Keratinocyte (primary cell): ENCODE measurements around the gene ZFP36. TPM values are rescaled to one million over a fixed set of nuclear protein-coding genes. Genes with fewer than 3 reads are reported as not detected.

Source experiments
- DNase-seq: peaks from one replicate; pipeline ENCODE4 v3.0.0-alpha.2; 2011; ENCODE audit warnings: low read depth, missing footprints, low spot score
- FAIRE-seq: peaks from 2 replicates; lab custom pipeline; 2011; peaks lifted over from hg19 to GRCh38; lab: Jason Lieb, UNC
- H2AFZ ChIP-seq: 2 replicates; pipeline ENCODE4 v1.6.0; 2012; ENCODE audit warnings: low read length, control low read depth, inconsistent platforms; ENCODE audit not compliant: control insufficient read depth
- H3K27ac ChIP-seq: 2 replicates; pipeline ENCODE4 v1.5.1; 2011; ENCODE audit warnings: low read length; ENCODE audit not compliant: control insufficient read depth, insufficient read depth
- H3K27me3 ChIP-seq: 3 replicates; pipeline ENCODE4 v1.6.0; 2011; ENCODE audit warnings: low read length; ENCODE audit not compliant: control insufficient read depth, insufficient read depth; ENCODE audit errors: extremely low read depth
- H3K36me3 ChIP-seq, 2 experiments: 2 replicates in 1 of 2; 3 replicates in 1 of 2; pipeline ENCODE4 v1.5.1; 2011; ENCODE audit warnings: low read length in 2 of 2, mild to moderate bottlenecking in 1 of 2; ENCODE audit not compliant: control insufficient read depth in 2 of 2, insufficient read depth in 2 of 2; ENCODE audit errors: extremely low read depth in 1 of 2
- H3K4me1 ChIP-seq: 3 replicates; pipeline ENCODE4 v1.5.1; 2011; ENCODE audit warnings: low read length; ENCODE audit not compliant: control insufficient read depth, insufficient read depth; ENCODE audit errors: extremely low read depth
- H3K4me2 ChIP-seq: 3 replicates; pipeline ENCODE4 v1.6.0; 2011; ENCODE audit warnings: low read depth, low read length; ENCODE audit not compliant: control insufficient read depth, insufficient read depth; ENCODE audit errors: extremely low read depth
- H3K4me3 ChIP-seq, 3 experiments: fragments of 200-600 bp in 1 of 3; sonication (generic) in 1 of 3; 2 replicates in 2 of 3; 3 replicates in 1 of 3; pipeline ENCODE4 v1.5.1; 2011 to 2016; ENCODE audit warnings: low read length in 3 of 3, mild to moderate bottlenecking in 3 of 3, control low read depth in 2 of 3, inconsistent platforms in 1 of 3, low read depth in 1 of 3, mixed read lengths in 1 of 3, mixed run types in 1 of 3, moderate library complexity in 1 of 3; ENCODE audit not compliant: control insufficient read depth in 2 of 3, insufficient read depth in 2 of 3; ENCODE audit errors: extremely low read depth in 1 of 3
- H3K79me2 ChIP-seq: 2 replicates; pipeline ENCODE4 v1.6.0; 2012; ENCODE audit warnings: low read length; ENCODE audit not compliant: control insufficient read depth, insufficient read depth
- H3K9ac ChIP-seq: 3 replicates; pipeline ENCODE4 v1.6.0; 2011; ENCODE audit warnings: low read length; ENCODE audit not compliant: control insufficient read depth, insufficient read depth; ENCODE audit errors: extremely low read depth
- H3K9me1 ChIP-seq: 3 replicates; pipeline ENCODE4 v1.6.0; 2011; ENCODE audit warnings: low read length; ENCODE audit not compliant: control insufficient read depth, insufficient read depth; ENCODE audit errors: extremely low read depth
- H3K9me3 ChIP-seq: 2 replicates; pipeline ENCODE4 v1.5.1; 2012; ENCODE audit warnings: low read depth, low read length; ENCODE audit not compliant: control insufficient read depth
- H4K20me1 ChIP-seq: 3 replicates; pipeline ENCODE4 v1.6.0; 2011; ENCODE audit warnings: low read length; ENCODE audit not compliant: control insufficient read depth, insufficient read depth; ENCODE audit errors: extremely low read depth
- EZH2 ChIP-seq: IDR thresholded peaks from one replicate; pipeline ENCODE4 v1.6.1; 2012; ENCODE audit warnings: inconsistent platforms, mild to moderate bottlenecking, low read length, moderate library complexity
- dilution Hi-C: fragments of 300-500 bp; cut with MboI; formaldehyde crosslinking; loops from one replicate; pipeline ENCODE4 v1.7.0; 2020; ENCODE audit warnings: low sequenced_read_pairs; ENCODE audit not compliant: extremely low pct_ligation_motif_present
- polyA plus RNA-seq, 5 experiments: library from polyadenylated mRNA; depleted of rRNA in 3 of 5; stranded (reverse) in 3 of 5; stranded (forward) in 1 of 5; unstranded in 1 of 5; fragments of >200 nt; gene quantifications; 1 replicate in 1 of 5; 2 replicates in 3 of 5; 3 replicates in 1 of 5; pipeline versions ENCODE4 v1.2.1 to v1.2.3, GENCODE V29; 2011 to 2012; ENCODE audit warnings: missing spikeins in 2 of 5, low read depth in 1 of 5, low replicate concordance in 1 of 5
- TF ChIP-seq, protein P1 (sequence below), 3 experiments: IDR thresholded peaks in 1 of 3; conservative IDR thresholded peaks in 1 of 3; optimal IDR thresholded peaks in 1 of 3; 2 replicates in 2 of 3; 3 replicates in 1 of 3; pipeline versions ENCODE3 to v1.5.1; 2011; ENCODE audit warnings: low read length in 3 of 3, mild to moderate bottlenecking in 3 of 3, moderate library complexity in 2 of 3, control low read depth in 1 of 3, inconsistent platforms in 1 of 3; ENCODE audit not compliant: insufficient read depth in 2 of 3; ENCODE audit errors: extremely low read depth in 1 of 3

The ZFP36 gene
- polyA plus RNA-seq, 1 donor (not counting 4 experiments of a cell fraction or from before 2014, with no cell fraction given), result 12.8 TPM

- Histone ChIP-seq H3K79me2 (peaks cover 50% of the 10 kb centered on the region), H3K4me1 (peaks cover 23% of the 10 kb centered on the region), H3K9me3 (no peaks in the 10 kb centered on the region), H3K9me1 (peaks cover 2% of the 10 kb centered on the region), H3K4me2 (peak overlapping the region; percentile 82), H2AFZ (peak overlapping the region; percentile 20), H4K20me1 (peaks cover 11% of the 10 kb centered on the region), H3K27me3 (no peaks in the 10 kb centered on the region), H3K9ac (peak overlapping the region; percentile 99), H3K27ac (peak overlapping the region; percentile 97), H3K36me3 (peaks cover 0 to 5% of the 10 kb centered on the region in 2 experiments), H3K4me3 (peak overlapping the region; percentile 91 to 98 (median 95))
- DNase-seq (no peak), FAIRE-seq (no peak)
- TF ChIP-seq, protein P1, sequence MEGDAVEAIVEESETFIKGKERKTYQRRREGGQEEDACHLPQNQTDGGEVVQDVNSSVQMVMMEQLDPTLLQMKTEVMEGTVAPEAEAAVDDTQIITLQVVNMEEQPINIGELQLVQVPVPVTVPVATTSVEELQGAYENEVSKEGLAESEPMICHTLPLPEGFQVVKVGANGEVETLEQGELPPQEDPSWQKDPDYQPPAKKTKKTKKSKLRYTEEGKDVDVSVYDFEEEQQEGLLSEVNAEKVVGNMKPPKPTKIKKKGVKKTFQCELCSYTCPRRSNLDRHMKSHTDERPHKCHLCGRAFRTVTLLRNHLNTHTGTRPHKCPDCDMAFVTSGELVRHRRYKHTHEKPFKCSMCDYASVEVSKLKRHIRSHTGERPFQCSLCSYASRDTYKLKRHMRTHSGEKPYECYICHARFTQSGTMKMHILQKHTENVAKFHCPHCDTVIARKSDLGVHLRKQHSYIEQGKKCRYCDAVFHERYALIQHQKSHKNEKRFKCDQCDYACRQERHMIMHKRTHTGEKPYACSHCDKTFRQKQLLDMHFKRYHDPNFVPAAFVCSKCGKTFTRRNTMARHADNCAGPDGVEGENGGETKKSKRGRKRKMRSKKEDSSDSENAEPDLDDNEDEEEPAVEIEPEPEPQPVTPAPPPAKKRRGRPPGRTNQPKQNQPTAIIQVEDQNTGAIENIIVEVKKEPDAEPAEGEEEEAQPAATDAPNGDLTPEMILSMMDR (optimal IDR thresholded peaks at IDR 0.05 in 1 of 3, IDR thresholded peaks at IDR 0.05 in 1 of 3, conservative IDR thresholded peaks at IDR 0.05 in 1 of 3; ENCODE audit: extremely low read depth in 1 of 3, insufficient read depth in 2 of 3, low read length in 3 of 3), result no peak
- TF ChIP-seq EZH2, result no peak
- dilution Hi-C loops, result no loop called here
These were observed 38.0 kb downstream of the ZFP36 start for GRCh38 chr19:39444598-39445195.

DNA sequence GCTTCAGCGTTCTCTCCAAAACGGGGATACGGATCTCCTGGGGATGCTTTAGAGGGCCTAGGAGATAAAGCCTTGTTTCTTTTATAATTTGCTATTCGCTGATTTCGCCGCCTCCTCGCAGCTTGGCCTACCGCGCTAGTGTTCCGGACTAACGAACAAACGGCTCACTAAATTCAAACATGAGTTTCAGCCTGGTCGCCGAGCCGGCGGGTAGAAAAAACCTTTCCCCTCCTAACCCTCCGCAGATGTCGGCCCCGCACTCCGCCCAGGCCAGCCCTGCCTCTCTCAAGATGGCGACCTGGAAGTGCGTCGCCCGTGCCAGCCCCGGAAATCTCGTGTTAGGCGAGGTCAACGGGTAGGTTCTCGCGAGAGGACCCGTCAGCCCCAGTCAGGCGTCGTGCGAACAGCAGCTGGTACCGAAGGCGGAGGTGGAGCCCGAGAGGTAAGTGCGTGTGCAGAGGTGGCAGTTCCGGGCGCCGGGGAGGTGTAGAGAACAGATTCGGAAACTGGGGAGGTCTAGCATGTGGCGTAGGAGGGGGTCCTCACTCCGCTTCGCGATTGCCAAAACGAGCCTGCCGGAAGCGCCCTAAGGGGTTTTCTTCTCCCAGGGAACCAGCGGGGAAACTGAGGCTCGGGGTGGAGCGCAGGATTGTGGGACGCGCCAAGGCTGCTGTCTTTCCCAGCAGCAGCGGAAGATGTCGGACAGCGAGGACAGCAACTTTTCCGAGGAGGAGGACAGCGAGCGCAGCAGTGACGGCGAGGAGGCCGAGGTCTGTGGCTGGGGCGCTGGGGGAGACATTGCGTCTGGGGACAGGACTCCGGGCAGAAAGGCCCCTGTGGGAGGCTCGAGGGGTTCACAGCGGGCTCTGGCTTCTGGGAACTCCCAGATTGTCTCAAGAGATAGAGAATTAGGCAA is 38.8 kb downstream of the ZFP36 start, which contains the start of gene SUPT5H:
Gene SUPT5H (plus strand): TSS at position 387 of the 916 bp plus-strand sequence. CDS start 309 bp downstream, at position 696.
- Histone ChIP-seq H3K4me2 (peak within 1 kb of the TSS; percentile 82), H3K79me2 (peaks cover 57% of the 10 kb centered on the region), H2AFZ (peak within 1 kb of the TSS; percentile 90), H3K36me3 (peaks cover 2 to 5% of the 10 kb centered on the region in 2 experiments), H3K27me3 (no peaks in the 10 kb centered on the region), H3K27ac (peak within 1 kb of the TSS; percentile 97), H3K9me3 (no peaks in the 10 kb centered on the region), H4K20me1 (peaks cover 11% of the 10 kb centered on the region), H3K9me1 (peaks cover 2% of the 10 kb centered on the region), H3K9ac (peak within 1 kb of the TSS; percentile 99), H3K4me1 (peaks cover 23% of the 10 kb centered on the region), H3K4me3 (peak within 1 kb of the TSS; percentile 91 to 98 (median 95))
- FAIRE-seq (peak; percentile 84), DNase-seq (peak; percentile 91)
- dilution Hi-C loops, result no loop called here
- no peak for TF ChIP-seq EZH2
- TF ChIP-seq, protein P1 (optimal IDR thresholded peaks at IDR 0.05 in 1 of 3, IDR thresholded peaks at IDR 0.05 in 1 of 3, conservative IDR thresholded peaks at IDR 0.05 in 1 of 3; ENCODE audit: extremely low read depth in 1 of 3, insufficient read depth in 2 of 3, low read length in 3 of 3), result no peak
